Neural cell (in vitro differentiated cells): Measurements from ENCODE around the gene PP2D1.

Experiments
- EZH2 ChIP-seq: fragments of 200-600, 300-800 bp; shearing (Covaris generic), sonication (generic); IDR thresholded peaks from 2 replicates; pipeline ENCODE4 v1.6.1; 2014; ENCODE audit warnings: antibody characterized with exemption, low read length, borderline replicate concordance, mild to moderate bottlenecking; ENCODE audit not compliant: insufficient read depth, poor library complexity, severe bottlenecking
- TF ChIP-seq, protein P1 (sequence below): fragments of 450-650 bp; IDR thresholded peaks from 2 replicates; pipeline ENCODE4 v1.5.1; 2014; ENCODE audit warnings: antibody characterized with exemption, mild to moderate bottlenecking, moderate library complexity; ENCODE audit not compliant: poor library complexity, severe bottlenecking

DNA sequence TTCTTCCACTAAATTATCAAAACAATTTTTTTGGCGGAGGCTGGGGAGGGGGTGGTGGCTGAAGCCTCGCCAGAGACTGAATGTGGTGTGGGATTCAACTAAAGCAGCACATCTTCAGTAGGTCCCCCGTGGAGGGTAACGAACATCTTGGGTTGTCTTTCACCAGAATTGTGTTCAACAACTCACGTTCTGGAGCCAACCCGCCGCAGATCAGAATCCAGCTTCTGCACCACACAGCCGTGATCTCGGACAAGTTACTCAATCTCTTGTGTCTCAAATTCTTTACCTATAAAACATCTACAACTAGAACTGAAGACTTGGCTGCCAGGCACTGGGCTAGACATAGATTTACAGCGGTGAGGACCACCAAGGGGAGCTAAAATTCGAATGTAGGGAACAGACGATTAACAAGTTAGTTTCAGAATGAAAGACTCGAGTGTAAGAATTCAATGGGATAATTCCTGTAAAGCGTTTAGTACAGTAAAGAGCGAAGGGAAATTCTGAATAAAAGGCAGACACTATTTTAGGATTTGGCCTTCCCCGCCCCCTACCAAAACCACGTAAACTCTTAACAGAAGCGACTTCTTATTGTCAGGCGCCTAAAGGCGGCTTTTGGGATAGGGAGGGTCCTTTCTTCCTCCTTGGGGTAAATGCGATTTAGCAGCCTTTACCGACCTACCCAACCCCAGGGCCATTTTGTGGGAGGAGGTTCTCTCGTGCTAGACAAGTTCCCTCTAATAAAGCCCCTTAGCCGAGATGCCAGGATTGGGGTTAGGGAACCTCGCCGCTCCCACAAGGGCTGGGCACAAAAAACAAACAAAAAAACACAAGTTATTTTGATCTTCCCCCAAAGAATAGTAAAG, 65.9 kb downstream of the PP2D1 start:
- TF ChIP-seq EZH2 = no peak
- TF ChIP-seq, protein P1, sequence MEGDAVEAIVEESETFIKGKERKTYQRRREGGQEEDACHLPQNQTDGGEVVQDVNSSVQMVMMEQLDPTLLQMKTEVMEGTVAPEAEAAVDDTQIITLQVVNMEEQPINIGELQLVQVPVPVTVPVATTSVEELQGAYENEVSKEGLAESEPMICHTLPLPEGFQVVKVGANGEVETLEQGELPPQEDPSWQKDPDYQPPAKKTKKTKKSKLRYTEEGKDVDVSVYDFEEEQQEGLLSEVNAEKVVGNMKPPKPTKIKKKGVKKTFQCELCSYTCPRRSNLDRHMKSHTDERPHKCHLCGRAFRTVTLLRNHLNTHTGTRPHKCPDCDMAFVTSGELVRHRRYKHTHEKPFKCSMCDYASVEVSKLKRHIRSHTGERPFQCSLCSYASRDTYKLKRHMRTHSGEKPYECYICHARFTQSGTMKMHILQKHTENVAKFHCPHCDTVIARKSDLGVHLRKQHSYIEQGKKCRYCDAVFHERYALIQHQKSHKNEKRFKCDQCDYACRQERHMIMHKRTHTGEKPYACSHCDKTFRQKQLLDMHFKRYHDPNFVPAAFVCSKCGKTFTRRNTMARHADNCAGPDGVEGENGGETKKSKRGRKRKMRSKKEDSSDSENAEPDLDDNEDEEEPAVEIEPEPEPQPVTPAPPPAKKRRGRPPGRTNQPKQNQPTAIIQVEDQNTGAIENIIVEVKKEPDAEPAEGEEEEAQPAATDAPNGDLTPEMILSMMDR = no peak
